Measurements from ENCODE around the gene RNF31.

Gene RNF31

DNA sequence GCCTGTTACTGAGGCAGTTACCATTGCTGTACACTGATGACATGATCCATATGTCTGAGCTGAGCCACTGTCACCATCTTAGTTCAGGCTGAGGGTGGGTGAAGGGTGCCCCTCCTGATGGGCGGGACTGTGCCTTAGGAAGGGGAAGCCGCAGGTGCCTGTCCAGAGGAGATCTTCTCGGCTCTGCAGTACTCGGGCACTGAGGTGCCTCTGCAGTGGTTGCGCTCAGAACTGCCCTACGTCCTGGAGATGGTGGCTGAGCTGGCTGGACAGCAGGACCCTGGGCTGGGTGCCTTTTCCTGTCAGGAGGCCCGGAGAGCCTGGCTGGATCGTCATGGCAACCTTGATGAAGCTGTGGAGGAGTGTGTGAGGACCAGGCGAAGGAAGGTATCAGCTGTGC is 3.7 kb downstream of the RNF31 start:
- TF ChIP-seq, protein P1, sequence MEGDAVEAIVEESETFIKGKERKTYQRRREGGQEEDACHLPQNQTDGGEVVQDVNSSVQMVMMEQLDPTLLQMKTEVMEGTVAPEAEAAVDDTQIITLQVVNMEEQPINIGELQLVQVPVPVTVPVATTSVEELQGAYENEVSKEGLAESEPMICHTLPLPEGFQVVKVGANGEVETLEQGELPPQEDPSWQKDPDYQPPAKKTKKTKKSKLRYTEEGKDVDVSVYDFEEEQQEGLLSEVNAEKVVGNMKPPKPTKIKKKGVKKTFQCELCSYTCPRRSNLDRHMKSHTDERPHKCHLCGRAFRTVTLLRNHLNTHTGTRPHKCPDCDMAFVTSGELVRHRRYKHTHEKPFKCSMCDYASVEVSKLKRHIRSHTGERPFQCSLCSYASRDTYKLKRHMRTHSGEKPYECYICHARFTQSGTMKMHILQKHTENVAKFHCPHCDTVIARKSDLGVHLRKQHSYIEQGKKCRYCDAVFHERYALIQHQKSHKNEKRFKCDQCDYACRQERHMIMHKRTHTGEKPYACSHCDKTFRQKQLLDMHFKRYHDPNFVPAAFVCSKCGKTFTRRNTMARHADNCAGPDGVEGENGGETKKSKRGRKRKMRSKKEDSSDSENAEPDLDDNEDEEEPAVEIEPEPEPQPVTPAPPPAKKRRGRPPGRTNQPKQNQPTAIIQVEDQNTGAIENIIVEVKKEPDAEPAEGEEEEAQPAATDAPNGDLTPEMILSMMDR (IDR thresholded peaks at IDR 0.05): no peak

DNA sequence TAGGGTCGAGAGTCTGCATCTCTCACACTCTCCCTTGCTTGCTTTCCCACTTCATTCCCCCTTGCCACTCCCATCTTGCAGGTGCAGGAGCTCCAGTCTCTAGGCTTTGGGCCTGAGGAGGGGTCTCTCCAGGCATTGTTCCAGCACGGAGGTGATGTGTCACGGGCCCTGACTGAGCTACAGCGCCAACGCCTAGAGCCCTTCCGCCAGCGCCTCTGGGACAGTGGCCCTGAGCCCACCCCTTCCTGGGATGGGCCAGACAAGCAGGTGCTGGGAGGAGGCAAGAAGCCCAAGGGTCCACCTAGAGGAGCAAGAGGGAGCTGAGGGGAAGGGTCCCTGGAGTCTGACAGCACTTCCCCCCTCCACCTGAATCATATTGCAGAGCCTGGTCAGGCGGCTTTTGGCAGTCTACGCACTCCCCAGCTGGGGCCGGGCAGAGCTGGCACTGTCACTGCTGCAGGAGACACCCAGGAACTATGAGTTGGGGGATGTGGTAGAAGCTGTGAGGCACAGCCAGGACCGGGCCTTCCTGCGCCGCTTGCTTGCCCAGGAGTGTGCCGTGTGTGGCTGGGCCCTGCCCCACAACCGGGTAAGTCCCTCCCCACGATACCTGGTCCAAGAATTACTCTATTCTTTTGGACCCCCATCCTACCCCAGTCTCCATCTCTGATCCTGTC is 4.2 kb downstream of the RNF31 start:
- TF ChIP-seq, protein P1 (IDR thresholded peaks at IDR 0.05): no peak

DNA sequence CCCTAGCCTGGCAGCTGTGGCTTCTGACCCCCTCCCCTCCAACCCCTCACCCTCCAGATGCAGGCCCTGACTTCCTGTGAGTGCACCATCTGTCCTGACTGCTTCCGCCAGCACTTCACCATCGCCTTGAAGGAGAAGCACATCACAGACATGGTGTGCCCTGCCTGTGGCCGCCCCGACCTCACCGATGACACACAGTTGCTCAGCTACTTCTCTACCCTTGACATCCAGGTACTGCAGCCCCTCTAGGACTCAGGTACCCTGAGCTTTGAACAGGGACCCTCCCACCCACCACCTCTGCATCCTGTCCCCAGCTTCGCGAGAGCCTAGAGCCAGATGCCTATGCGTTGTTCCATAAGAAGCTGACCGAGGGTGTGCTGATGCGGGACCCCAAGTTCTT is 7.8 kb downstream of the RNF31 start:
- TF ChIP-seq, protein P1 (IDR thresholded peaks at IDR 0.05): no peak

DNA sequence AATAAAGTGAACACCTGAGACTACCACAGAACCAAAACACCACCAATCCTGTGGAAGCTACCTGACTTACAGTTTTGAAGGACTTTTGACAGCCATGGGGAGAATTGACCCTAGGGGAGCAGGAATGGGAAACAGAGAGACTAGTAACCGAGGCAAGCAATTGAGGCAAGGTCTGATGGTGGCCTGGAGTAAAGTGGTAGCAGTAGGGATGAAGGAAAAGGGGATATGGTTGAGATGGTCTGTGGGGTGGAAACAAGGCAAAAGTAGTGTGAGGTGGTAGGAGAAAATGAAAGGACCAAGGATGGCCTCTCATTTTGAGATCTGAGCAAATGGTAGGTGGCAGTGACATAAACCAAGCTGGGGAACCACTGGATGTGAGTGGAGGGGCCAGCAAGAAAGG is 9.5 kb downstream of the RNF31 start:
- TF ChIP-seq, protein P1 (IDR thresholded peaks at IDR 0.05): no peak

DNA sequence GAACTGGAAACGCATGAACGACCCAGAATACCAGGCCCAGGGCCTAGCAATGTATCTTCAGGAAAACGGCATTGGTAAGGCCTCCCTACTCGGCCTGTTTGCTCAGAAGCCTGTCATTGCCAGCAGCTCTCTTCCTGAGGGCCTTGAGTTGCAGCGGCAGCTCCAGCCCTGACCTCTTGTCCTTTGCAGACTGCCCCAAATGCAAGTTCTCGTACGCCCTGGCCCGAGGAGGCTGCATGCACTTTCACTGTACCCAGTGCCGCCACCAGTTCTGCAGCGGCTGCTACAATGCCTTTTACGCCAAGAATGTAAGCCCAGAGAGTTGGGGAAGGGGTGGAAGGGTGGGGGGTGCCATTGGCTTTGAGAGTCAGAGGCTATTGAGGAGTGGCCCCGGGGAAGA is 10.0 kb downstream of the RNF31 start:
- TF ChIP-seq, protein P1 (IDR thresholded peaks at IDR 0.05): no peak

DNA sequence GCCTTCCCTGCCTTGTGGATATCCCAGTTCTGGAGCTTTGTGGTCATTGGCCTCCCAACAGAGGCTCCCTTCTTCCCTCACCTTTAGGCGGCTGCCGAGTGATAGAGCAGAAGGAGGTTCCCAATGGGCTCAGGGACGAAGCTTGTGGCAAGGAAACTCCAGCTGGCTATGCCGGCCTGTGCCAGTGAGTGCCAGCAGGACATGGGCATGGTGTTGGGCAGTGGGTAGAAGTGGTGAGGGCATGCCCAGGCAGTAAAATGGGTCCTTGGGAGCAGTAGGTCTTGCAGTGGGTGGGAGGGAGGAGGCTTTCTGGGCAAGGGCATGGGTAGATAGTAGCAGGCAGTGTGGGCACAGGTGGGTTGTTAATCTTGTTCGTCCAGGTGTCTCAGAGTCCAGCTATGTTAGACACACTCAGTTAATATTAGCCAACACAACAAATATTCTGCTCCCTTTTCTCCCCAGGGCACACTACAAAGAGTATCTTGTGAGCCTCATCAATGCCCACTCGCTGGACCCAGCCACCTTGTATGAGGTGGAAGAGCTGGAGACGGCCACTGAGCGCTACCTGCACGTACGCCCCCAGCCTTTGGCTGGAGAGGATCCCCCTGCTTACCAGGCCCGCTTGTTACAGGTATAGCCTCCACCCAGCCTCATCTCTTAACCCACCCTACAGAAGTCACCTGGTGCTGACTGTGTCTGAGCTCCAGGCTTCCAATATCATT is 12.6 kb downstream of the RNF31 start:
- TF ChIP-seq, protein P1 (IDR thresholded peaks at IDR 0.05): no peak

DNA sequence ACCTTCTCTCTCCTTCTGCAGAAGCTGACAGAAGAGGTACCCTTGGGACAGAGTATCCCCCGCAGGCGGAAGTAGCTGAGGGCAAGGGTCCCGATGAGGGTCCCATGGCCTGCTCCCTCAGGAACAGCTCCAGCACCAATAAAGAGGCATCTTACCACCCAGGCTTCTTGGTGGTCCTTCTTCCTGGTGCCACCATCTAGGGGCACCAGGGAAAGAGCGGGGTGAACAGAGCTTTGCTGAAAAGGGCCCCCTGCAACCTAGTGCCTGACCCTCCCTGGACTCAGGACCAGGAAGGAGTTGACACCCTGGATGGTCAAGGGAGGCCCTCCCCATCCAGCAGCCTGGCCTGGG is 13.2 kb downstream of the RNF31 start:
- TF ChIP-seq, protein P1 (IDR thresholded peaks at IDR 0.05): no peak
